ENCODE results near the gene CHCHD10.

Gene CHCHD10

DNA sequence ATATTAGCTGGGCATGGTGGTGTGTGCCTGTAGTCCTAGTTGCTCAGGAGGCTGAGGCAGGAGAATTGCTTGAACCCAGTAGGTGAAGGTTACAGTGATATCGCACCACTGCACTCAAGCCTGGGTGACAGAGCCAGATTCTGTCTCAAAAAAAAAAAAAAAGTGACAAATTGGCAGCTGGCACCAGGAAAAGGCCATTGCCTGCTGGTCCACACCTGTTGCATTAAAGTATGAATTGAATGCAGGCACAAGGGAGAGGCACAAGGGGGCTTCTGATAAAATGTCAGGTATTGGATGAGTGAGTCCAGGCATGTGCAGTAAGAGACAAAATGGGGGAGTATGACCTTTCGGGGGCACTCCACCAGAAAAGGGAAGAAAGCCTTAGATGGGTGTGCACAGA lies 45.0 kb downstream of the CHCHD10 start:
- TF ChIP-seq CTCF (IDR thresholded peaks at IDR 0.05): no peak
- peaks cover 18% of the 10 kb centered on the region for H3K27me3 Mint-ChIP-seq (ENCODE audit: low read depth, poor library complexity)
- H3K27ac Mint-ChIP-seq: no peak overlapping the region
- H3K9me3 Mint-ChIP-seq: no peaks in the 10 kb centered on the region
- H3K36me3 Mint-ChIP-seq (ENCODE audit: low read depth): no peaks in the 10 kb centered on the region
- no peak for DNase-seq
- H3K4me3 Mint-ChIP-seq: no peak overlapping the region
- H3K4me1 Mint-ChIP-seq: peaks cover 8% of the 10 kb centered on the region

DNA sequence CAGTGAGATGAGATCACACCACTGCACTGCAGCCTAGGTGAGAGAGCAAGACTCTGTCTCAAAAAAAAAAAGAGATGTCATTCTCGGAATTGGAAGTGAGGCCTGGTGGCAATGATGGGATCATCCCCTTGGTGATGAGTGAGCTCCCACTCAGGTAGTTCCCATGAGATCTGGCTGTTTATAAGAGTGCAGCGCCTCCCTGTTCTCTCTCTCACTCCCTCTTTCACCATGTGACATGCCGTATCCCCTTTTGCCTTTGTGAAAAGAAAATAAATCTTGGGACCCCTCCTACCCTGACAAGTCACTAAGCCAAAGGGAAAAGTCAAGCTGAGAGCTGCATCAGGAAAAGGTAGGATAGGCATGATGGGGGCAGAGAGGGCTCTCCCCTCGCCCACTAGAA lies 45.6 kb downstream of the CHCHD10 start:
- no peaks in the 10 kb centered on the region for H3K36me3 Mint-ChIP-seq (ENCODE audit: low read depth)
- TF ChIP-seq CTCF (IDR thresholded peaks at IDR 0.05): no peak
- no peaks in the 10 kb centered on the region for H3K9me3 Mint-ChIP-seq
- H3K27me3 Mint-ChIP-seq (ENCODE audit: low read depth, poor library complexity): peaks cover 18% of the 10 kb centered on the region
- no peak overlapping the region for H3K4me3 Mint-ChIP-seq
- H3K27ac Mint-ChIP-seq: no peak overlapping the region
- DNase-seq: no peak
- H3K4me1 Mint-ChIP-seq: peaks cover 12% of the 10 kb centered on the region

- Mint-ChIP-seq H3K27me3 (ENCODE audit: low read depth, poor library complexity) (peaks cover 12% of the 10 kb centered on the region), H3K9me3 (no peaks in the 10 kb centered on the region), H3K36me3 (ENCODE audit: low read depth) (no peaks in the 10 kb centered on the region), H3K4me1 (peaks cover 12% of the 10 kb centered on the region), H3K27ac (no peak overlapping the region), H3K4me3 (no peak overlapping the region)
- DNase-seq: no peak
- no peak for TF ChIP-seq CTCF (IDR thresholded peaks at IDR 0.05)
These were observed 46.9 kb downstream of the CHCHD10 start for GRCh38 chr22:23720855-23721254.

DNA sequence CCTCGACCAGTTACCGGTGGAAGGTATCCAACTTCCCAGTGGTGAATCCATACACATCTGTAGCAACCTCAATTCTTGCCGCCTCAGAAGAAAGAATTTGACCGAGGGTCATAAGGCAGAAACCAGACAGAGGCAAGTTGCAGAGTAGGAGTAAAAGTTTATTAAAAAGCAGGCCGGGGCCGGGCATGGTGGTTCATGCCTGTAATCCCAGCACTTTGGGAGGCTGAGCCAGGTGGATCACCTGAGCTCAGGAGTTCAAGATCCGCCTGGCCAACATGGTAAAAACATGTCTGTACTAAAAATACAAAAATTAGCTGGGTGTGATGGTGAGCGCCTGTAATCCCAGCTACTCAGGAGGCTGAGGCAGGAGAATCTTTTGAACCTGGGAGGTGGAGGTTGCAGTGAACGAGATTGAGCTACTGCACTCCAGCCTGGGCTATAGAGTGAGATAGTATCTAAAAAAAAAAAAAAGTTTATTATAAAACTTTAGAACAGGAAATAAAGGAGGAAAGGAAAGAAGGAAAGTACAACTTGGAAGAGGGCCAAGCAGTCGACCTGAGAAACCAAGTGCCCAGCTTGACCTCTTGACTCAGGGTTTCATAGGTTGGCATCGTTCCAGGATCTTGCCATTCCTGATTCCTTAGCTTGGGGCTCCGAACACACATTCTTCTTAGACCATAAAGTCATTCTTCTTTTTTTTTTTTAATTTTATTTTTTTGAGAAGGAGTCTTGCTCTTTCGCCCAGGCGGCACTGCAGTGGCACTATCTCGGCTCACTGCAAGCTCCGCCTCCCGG lies 49.2 kb downstream of the CHCHD10 start:
- no peak for TF ChIP-seq CTCF (IDR thresholded peaks at IDR 0.05)
- H3K4me3 Mint-ChIP-seq: peak overlapping the region; percentile 32
- peaks cover 9% of the 10 kb centered on the region for H3K27me3 Mint-ChIP-seq (ENCODE audit: low read depth, poor library complexity)
- H3K9me3 Mint-ChIP-seq: no peaks in the 10 kb centered on the region
- peaks cover 7% of the 10 kb centered on the region for H3K36me3 Mint-ChIP-seq (ENCODE audit: low read depth)
- no peak overlapping the region for H3K27ac Mint-ChIP-seq
- peaks cover 19% of the 10 kb centered on the region for H3K4me1 Mint-ChIP-seq
- no peak for DNase-seq

- DNase-seq: peak; percentile 89
- H3K4me3 Mint-ChIP-seq: peak overlapping the region; percentile 80
- no peak for TF ChIP-seq CTCF (IDR thresholded peaks at IDR 0.05)
- peak overlapping the region; percentile 64 for H3K27ac Mint-ChIP-seq
- H3K9me3 Mint-ChIP-seq: no peaks in the 10 kb centered on the region
- peaks cover 13% of the 10 kb centered on the region for H3K4me1 Mint-ChIP-seq
- peaks cover 7% of the 10 kb centered on the region for H3K36me3 Mint-ChIP-seq (ENCODE audit: low read depth)
- peaks cover 3% of the 10 kb centered on the region for H3K27me3 Mint-ChIP-seq (ENCODE audit: low read depth, poor library complexity)
These were observed 50.7 kb downstream of the CHCHD10 start for GRCh38 chr22:23716811-23717801.

Data from nephron progenitor cell (in vitro differentiated cells).